ENCODE data around the gene TRMT44.

DNA sequence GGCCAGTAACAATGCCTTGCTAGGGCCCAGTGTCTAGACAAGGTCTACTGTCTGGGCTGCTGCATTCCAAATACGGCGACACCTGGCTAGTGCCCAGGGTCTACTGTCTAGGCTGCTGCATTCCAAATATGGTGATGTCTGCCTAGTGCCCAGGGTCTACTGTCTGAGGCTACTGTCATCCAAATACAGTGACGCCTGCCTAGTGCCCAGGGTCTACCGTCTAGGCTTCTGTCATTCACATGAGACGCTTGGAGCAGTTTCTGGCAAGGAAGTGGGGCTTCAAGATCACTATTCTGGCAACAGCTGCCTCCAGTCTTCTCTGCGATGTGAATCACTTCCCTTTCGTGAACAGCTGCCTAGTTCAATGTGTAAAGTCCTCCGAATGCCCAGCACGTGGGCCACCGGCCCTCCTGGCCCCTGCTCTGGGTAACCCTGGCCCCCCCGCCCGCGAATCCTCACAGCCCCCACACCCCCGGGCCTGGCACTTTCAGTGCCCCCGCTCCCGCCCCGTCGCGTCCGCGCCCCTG, 12.8 kb upstream of the TRMT44 start:
- TF ChIP-seq POLR2A (IDR thresholded peaks at IDR 0.05) (no peak), CTCF (IDR thresholded peaks at IDR 0.05) (no peak), POLR2AphosphoS5 (IDR thresholded peaks at IDR 0.05) (no peak)

All from prostate gland (tissue), 2 donors.